NCI-H1930 (cell line): ENCODE results near the gene ARHGAP42.
"Not testable (repeated sequence)": the region's sequence is repeated elsewhere in the genome, so short reads cannot be mapped to it uniquely, and the experiment has no call there.

Experiments
- DNase-seq, 2 experiments: peaks; one replicate each; lab custom pipeline; 2025; lab: John Stamatoyannopoulos, UW

ARHGAP42 gene

DNA sequence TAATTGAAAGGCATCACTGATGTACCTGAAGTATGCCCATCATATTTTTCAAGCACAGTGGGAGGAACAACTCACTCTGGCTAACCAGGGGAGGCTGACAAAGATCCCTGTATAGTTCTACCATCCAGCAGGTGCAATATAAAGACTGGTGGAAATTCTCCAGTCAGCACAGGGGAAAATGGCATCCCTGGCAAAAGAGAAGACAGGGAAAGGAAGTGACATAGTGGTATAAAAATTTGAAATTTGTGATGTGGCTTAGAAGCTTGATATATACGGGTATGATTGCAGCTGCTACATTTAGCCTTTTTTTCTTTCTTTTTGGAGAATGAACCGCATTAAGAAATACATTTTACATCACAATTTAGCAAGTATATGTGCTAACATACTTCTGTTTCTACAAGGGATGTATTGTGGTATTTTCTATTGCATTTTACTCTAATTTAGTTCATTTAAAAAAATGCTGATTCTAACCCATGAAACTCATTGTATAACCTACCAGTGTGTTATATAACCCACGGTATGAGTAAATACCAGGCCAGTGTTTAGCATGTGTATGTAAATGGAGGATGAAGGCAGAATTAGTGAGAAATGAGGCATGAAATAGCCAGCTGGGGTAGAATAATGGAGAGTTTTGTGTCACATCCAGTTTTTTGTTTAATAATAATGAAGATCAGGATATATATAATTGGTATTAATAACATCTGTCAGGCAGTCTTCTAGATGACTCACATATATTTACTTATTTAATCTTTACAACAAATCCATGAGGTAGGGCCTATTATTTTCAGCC lies 186.1 kb downstream of the ARHGAP42 start:
- no peak for DNase-seq

- no peak for DNase-seq
Measured at GRCh38 chr11:100874203-100874602, 187.1 kb downstream of the ARHGAP42 start.

GRCh38 chr11:100875521-100875869 lies 188.4 kb downstream of the ARHGAP42 start:
- DNase-seq = no peak

- no peak for DNase-seq
Measured at GRCh38 chr11:100876815-100877520, 189.9 kb downstream of the ARHGAP42 start.

GRCh38 chr11:100878474-100878873 lies 191.4 kb downstream of the ARHGAP42 start:
- no peak for DNase-seq

GRCh38 chr11:100882957-100883356 lies 195.9 kb downstream of the ARHGAP42 start:
- DNase-seq = no peak

DNA sequence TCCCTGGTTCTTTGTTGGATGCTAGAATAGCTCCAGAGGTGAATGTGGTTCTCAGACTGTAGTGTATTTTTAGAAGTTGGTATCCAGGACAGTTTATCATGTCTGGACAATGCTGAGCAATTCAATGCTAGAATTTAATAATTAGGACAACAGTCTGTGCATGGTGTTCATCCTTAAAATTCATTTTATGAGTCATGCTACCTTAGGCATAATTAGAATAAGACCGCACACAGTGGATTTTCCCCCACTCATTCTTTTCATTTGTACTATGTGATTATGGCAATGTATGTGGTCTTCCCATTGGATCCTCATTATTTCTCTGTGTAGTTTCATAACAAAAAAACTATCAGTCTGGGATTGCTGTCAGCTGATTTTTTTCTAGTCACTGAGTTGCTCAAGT lies 196.7 kb downstream of the ARHGAP42 start:
- DNase-seq = no peak

GRCh38 chr11:100887659-100888058 lies 200.6 kb downstream of the ARHGAP42 start:
- DNase-seq = no peak

GRCh38 chr11:100888836-100889235 lies 201.7 kb downstream of the ARHGAP42 start:
- DNase-seq = no peak

DNA sequence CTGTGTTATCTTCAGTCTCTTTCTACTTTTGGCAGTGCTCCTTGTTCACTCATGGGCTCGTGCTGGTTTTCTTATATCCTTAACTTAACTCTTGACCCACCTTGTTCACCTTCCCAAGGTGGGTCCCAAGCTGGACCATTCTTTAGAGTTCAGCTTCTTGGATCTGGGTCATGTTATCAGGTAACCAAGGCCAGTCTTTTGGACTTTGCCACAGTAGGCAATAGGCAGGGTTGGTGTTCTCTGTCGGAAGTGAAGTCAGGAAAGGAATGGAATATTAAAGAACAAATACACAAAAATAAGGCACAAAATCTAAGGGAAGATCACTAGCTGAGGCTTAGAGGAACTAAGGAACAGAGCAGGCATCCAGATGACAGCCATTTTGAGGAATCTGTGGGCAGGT lies 202.7 kb downstream of the ARHGAP42 start:
- no peak for DNase-seq

DNA sequence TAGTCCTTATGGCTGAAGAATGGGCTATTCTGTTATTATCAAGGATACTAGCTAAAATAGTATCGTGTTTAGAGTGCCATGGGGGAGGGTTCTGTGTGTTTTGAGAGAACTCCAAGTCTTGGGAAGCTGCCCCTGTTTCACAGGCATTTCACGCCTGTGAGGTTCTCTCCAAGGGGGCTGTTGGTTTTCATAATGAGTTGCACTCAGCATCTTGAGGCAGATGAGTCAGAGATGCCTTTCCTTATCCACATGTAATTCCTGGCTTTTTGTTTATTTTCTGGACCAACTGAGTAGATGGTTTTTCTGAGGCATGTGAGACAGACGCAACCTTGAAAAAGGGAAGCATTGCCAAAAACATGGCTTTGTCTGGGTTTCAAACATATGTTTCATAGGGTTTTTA lies 203.7 kb downstream of the ARHGAP42 start:
- DNase-seq = no peak

GRCh38 chr11:100892886-100893285 lies 205.8 kb downstream of the ARHGAP42 start:
- no peak for DNase-seq

GRCh38 chr11:100895449-100895848 lies 208.4 kb downstream of the ARHGAP42 start:
- DNase-seq = no peak

- not testable (repeated sequence) for DNase-seq
Measured at GRCh38 chr11:100895976-100896375, 208.9 kb downstream of the ARHGAP42 start.

GRCh38 chr11:100901471-100901870 lies 214.4 kb downstream of the ARHGAP42 start:
- not testable (repeated sequence) for DNase-seq

GRCh38 chr11:100902454-100903141 lies 215.5 kb downstream of the ARHGAP42 start:
- DNase-seq = no peak

DNA sequence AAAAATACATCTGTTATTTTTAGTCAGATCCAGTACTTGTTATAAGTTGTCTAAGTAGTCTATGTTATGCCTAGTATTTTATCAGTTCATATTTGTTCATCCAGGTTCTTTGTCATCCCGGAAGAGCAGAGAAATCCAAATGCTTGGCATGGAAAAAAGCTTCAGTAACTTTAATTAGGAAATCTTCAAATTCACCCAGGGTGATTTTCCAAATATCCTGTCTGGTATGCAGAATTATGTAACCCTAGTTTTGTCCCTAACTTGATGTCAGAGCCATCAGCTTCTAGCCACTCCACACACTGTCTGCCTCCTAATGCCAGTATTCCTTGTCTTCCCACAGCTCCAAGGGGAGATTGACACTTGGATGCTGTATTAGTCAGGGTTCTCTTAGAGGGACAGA lies 216.2 kb downstream of the ARHGAP42 start:
- DNase-seq = no peak

DNA sequence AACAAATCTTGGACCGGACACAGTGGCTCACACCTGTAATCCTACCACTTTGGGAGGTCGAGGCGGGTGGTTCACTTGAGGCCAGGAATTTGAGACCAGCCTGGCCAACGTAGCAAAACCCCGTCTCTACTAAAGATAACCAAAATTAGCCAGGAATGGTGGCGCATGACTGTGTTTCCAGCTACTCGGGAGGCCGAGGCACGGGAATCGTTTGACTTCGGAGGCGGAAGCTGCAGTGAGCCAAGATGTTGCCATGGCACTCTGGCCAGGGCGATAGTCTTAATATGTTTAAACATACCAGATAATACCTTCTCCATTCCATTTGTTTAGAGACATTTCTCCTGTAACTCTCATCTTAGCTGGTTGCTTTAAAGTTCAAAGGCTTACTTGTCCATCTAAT lies 218.6 kb downstream of the ARHGAP42 start:
- no peak for DNase-seq

GRCh38 chr11:100908746-100909145 lies 221.7 kb downstream of the ARHGAP42 start:
- DNase-seq = no peak

GRCh38 chr11:100910808-100911207 lies 223.7 kb downstream of the ARHGAP42 start:
- no peak for DNase-seq

- DNase-seq = no peak
Measured at GRCh38 chr11:100914415-100915110, 227.5 kb downstream of the ARHGAP42 start.
